HEK293 (cell line): ENCODE measurements around the gene CARD11.

Source experiments
- CTCF ChIA-PET: fragments of 350-600 bp; formaldehyde crosslinking; extraction: SDS; loops from one replicate; lab custom pipeline; 2021; ENCODE audit warnings: antibody characterized with exemption; lab: Yijun Ruan, JAX
- POLR2A ChIA-PET: fragments of 300-600 bp; formaldehyde crosslinking; extraction: SDS; loops from one replicate; lab custom pipeline; 2020; ENCODE audit warnings: antibody characterized with exemption, inconsistent platforms; lab: Yijun Ruan, JAX
- H3K27ac ChIP-seq: fragments of 200-500 bp; sonication (Bioruptor generic); 2 replicates; pipeline ENCODE4 v1.5.1; 2014; ENCODE audit warnings: low read depth, low read length, control low read depth, inconsistent platforms; ENCODE audit errors: extremely low read depth
- H3K36me3 ChIP-seq, 2 experiments: fragments of 200-500 bp in 1 of 2; sonication (Bioruptor generic) in 1 of 2; 1 replicate in 1 of 2; 2 replicates in 1 of 2; pipeline ENCODE4 v1.5.1; 2014 to 2017; ENCODE audit warnings: inconsistent platforms in 2 of 2, low read length in 2 of 2; ENCODE audit not compliant: control insufficient read depth in 2 of 2, insufficient read depth in 1 of 2
- H3K4me1 ChIP-seq: fragments of 200-500 bp; sonication (Bioruptor generic); 2 replicates; pipeline ENCODE4 v1.5.1; 2014; ENCODE audit warnings: mild to moderate bottlenecking, low read length, inconsistent platforms; ENCODE audit not compliant: control insufficient read depth, insufficient read depth
- H3K4me3 ChIP-seq: 2 replicates; pipeline ENCODE4 v1.5.1; 2011; ENCODE audit warnings: low read depth, mild to moderate bottlenecking, control low read depth, low read length, moderate library complexity
- H3K9me3 ChIP-seq: fragments of 200-500 bp; sonication (Bioruptor generic); 2 replicates; pipeline ENCODE4 v1.5.1; 2014; ENCODE audit warnings: low read depth, low read length, inconsistent platforms; ENCODE audit not compliant: control insufficient read depth, insufficient read depth
- BCL11A ChIP-seq: fragments of 450-650 bp; formaldehyde crosslinking; IDR thresholded peaks from 2 replicates; pipeline ENCODE4 v1.5.1; 2016; ENCODE audit warnings: low read depth, missing biosample characterization, missing genetic modification characterization
- GFI1B ChIP-seq: fragments of 450-650 bp; formaldehyde crosslinking; IDR thresholded peaks from 2 replicates; pipeline ENCODE4 v1.5.1; 2016; ENCODE audit warnings: missing biosample characterization, missing genetic modification characterization
- ZBTB6 ChIP-seq: fragments of 450-650 bp; formaldehyde crosslinking; IDR thresholded peaks from 2 replicates; pipeline ENCODE4 v1.5.1; 2017; ENCODE audit warnings: missing biosample characterization, missing genetic modification characterization
- ZNF214 ChIP-seq: fragments of 450-650 bp; formaldehyde crosslinking; IDR thresholded peaks from 2 replicates; pipeline ENCODE4 v1.5.1; 2017; ENCODE audit warnings: missing biosample characterization, mild to moderate bottlenecking, missing genetic modification characterization, borderline replicate concordance
- ZNF221 ChIP-seq: fragments of 450-650 bp; formaldehyde crosslinking; IDR thresholded peaks from 2 replicates; pipeline ENCODE4 v1.5.1; 2017; ENCODE audit warnings: missing biosample characterization, missing genetic modification characterization, borderline replicate concordance
- ZNF23 ChIP-seq: fragments of 450-650 bp; formaldehyde crosslinking; IDR thresholded peaks from 2 replicates; pipeline ENCODE4 v1.5.1; 2016; ENCODE audit warnings: missing biosample characterization, missing genetic modification characterization, borderline replicate concordance
- ZNF341 ChIP-seq: fragments of 450-650 bp; formaldehyde crosslinking; IDR thresholded peaks from 2 replicates; pipeline ENCODE4; 2016; ENCODE audit warnings: low read depth, missing biosample characterization, missing genetic modification characterization
- ZNF350 ChIP-seq: fragments of 450-650 bp; formaldehyde crosslinking; IDR thresholded peaks from 2 replicates; pipeline ENCODE4 v1.5.0; 2017; ENCODE audit warnings: missing biosample characterization, mild to moderate bottlenecking, missing genetic modification characterization
- ZNF510 ChIP-seq: fragments of 450-650 bp; formaldehyde crosslinking; IDR thresholded peaks from 2 replicates; pipeline ENCODE4 v1.5.1; 2018; ENCODE audit warnings: mild to moderate bottlenecking, missing genetic modification characterization, missing biosample characterization; ENCODE audit not compliant: insufficient replicate concordance
- ZNF548 ChIP-seq: fragments of 450-650 bp; formaldehyde crosslinking; IDR thresholded peaks from 2 replicates; pipeline ENCODE4 v1.5.1; 2016; ENCODE audit warnings: missing biosample characterization, missing genetic modification characterization
- ZNF558 ChIP-seq: fragments of 450-650 bp; formaldehyde crosslinking; IDR thresholded peaks from 2 replicates; pipeline ENCODE4 v1.5.1; 2016; ENCODE audit warnings: missing biosample characterization, missing genetic modification characterization
- ZNF580 ChIP-seq: fragments of 450-650 bp; formaldehyde crosslinking; IDR thresholded peaks from 2 replicates; pipeline ENCODE4 v1.5.1; 2016; ENCODE audit warnings: missing biosample characterization, missing genetic modification characterization
- ZNF585B ChIP-seq: fragments of 450-650 bp; formaldehyde crosslinking; IDR thresholded peaks from 2 replicates; pipeline ENCODE4 v1.5.1; 2016; ENCODE audit warnings: missing biosample characterization, missing genetic modification characterization
- ZNF624 ChIP-seq: fragments of 450-650 bp; formaldehyde crosslinking; IDR thresholded peaks from 2 replicates; pipeline ENCODE4 v1.5.1; 2017; ENCODE audit warnings: missing biosample characterization, missing genetic modification characterization
- ZNF664 ChIP-seq: fragments of 450-650 bp; formaldehyde crosslinking; IDR thresholded peaks from 2 replicates; pipeline ENCODE4 v1.5.1; 2016; ENCODE audit warnings: missing biosample characterization, missing genetic modification characterization
- ZNF670 ChIP-seq: fragments of 450-650 bp; formaldehyde crosslinking; IDR thresholded peaks from 2 replicates; pipeline ENCODE4 v1.5.1; 2016; ENCODE audit warnings: missing biosample characterization, missing genetic modification characterization, low read depth
- TF ChIP-seq, protein P1 (sequence below): fragments of 450-650 bp; formaldehyde crosslinking; IDR thresholded peaks from 2 replicates; pipeline ENCODE4 v1.5.1; 2017; ENCODE audit warnings: missing biosample characterization, missing genetic modification characterization
- TF ChIP-seq, protein P2 (sequence below): fragments of 450-650 bp; formaldehyde crosslinking; IDR thresholded peaks from 2 replicates; pipeline ENCODE4 v1.5.1; 2016; ENCODE audit warnings: missing biosample characterization, missing genetic modification characterization, borderline replicate concordance

The CARD11 gene

GRCh38 chr7:2869981-2870380 lies 173.7 kb downstream of the CARD11 start:
- H3K4me3 ChIP-seq: no peak overlapping the region
- H3K36me3 ChIP-seq: no peaks in the 10 kb centered on the region
- H3K4me1 ChIP-seq: no peaks in the 10 kb centered on the region
- no peaks in the 10 kb centered on the region for H3K9me3 ChIP-seq
- CTCF ChIA-PET: interaction anchor here (0.7 kb wide), 2 partner anchors 918 to 1914 kb away, joined by 3 to 5 read pairs; no protein-coding TSS in a partner anchor
- H3K27ac ChIP-seq: no peak overlapping the region
- no peak for TF ChIP-seq ZNF341 (tag by site-specific recombination)
- TF ChIP-seq ZNF670 (tag by site-specific recombination): no peak
- TF ChIP-seq ZNF585B (tag by site-specific recombination): no peak
- no peak for TF ChIP-seq ZNF221 (tag by site-specific recombination)
- TF ChIP-seq, protein P1, sequence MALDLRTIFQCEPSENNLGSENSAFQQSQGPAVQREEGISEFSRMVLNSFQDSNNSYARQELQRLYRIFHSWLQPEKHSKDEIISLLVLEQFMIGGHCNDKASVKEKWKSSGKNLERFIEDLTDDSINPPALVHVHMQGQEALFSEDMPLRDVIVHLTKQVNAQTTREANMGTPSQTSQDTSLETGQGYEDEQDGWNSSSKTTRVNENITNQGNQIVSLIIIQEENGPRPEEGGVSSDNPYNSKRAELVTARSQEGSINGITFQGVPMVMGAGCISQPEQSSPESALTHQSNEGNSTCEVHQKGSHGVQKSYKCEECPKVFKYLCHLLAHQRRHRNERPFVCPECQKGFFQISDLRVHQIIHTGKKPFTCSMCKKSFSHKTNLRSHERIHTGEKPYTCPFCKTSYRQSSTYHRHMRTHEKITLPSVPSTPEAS (tag by site-specific recombination): no peak
- TF ChIP-seq ZNF350 (tag by site-specific recombination): no peak
- TF ChIP-seq, protein P2, sequence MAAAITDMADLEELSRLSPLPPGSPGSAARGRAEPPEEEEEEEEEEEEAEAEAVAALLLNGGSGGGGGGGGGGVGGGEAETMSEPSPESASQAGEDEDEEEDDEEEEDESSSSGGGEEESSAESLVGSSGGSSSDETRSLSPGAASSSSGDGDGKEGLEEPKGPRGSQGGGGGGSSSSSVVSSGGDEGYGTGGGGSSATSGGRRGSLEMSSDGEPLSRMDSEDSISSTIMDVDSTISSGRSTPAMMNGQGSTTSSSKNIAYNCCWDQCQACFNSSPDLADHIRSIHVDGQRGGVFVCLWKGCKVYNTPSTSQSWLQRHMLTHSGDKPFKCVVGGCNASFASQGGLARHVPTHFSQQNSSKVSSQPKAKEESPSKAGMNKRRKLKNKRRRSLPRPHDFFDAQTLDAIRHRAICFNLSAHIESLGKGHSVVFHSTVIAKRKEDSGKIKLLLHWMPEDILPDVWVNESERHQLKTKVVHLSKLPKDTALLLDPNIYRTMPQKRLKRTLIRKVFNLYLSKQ: no peak
- no peak for TF ChIP-seq ZNF214 (tag by site-specific recombination)
- no peak for TF ChIP-seq BCL11A
- POLR2A ChIA-PET: no interaction called here

GRCh38 chr7:2866601-2867000 lies 177.1 kb downstream of the CARD11 start:
- Histone ChIP-seq H3K27ac (no peak overlapping the region), H3K36me3 (no peaks in the 10 kb centered on the region), H3K4me1 (no peaks in the 10 kb centered on the region), H3K9me3 (no peaks in the 10 kb centered on the region), H3K4me3 (no peak overlapping the region)
- ChIA-PET POLR2A (interaction anchor here (0.9 kb wide), 1 partner anchor 11 kb away, joined by 4 read pairs; no protein-coding TSS in a partner anchor), CTCF (interaction anchor here (0.6 to 3.0 kb wide), 6 partner anchors 17 to 843 kb away, joined by 3 to 12 read pairs (median 4); no protein-coding TSS in a partner anchor)
- no peak for TF ChIP-seq ZNF558 (tag by site-specific recombination)
- no peak for TF ChIP-seq ZNF510
- TF ChIP-seq ZNF23 (tag by site-specific recombination): no peak
- no peak for TF ChIP-seq GFI1B
- no peak for TF ChIP-seq ZNF548
- TF ChIP-seq ZNF580: no peak
- TF ChIP-seq ZBTB6 (tag by site-specific recombination): no peak
- TF ChIP-seq ZNF664 (tag by site-specific recombination): no peak
- no peak for TF ChIP-seq ZNF624 (tag by site-specific recombination)
